Measurements from ENCODE around the gene SLC43A1.

The SLC43A1 gene

DNA sequence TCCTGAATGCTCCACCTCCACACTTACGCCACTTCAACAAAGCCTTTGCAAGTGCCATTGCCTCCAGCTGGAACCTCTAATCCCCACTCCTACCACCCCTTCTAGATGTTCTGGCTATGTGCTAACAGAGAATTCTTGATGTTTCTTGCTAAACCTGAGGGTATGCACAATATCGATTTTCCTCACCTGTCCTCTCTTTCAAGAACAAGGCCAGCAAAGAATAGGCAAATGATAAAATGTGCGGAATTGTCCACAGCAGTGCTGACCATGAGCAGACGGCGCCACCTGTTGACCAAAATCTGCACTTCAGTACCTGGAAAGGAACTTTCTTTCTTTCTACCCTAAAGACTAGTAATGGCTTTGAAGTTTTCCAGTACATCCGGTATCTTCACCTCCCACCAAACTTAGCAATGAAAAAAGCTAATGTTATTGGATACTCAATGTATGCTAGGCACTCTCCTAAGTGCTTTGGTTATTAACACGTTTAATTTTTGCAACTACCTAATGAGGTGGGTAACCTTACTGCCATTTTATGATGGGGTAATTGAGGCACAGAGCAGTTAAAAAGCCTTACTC lies 11.6 kb upstream of the SLC43A1 start:
- peak; percentile 66 for DNase-seq (ENCODE audit: low spot score)

DNA sequence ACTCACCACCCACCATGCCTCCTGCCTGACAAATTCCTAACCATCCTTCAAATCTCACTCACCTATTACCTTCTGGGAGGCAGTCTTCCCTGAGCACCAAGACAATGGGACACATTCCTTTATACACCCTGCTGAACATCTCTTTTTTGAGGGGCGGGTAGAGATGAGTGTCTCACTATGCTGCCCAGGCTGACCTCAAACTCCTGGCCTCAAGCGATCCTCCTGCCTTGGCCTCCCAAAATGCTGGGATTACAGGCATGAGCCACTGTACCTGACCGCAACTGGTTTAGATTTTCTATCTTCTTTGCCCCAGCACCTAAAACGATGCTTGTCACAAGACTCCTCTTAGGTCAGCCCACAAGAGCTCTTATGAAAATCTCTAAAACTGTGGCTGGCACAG lies 7.9 kb upstream of the SLC43A1 start:
- DNase-seq (ENCODE audit: low spot score), result no peak

DNA sequence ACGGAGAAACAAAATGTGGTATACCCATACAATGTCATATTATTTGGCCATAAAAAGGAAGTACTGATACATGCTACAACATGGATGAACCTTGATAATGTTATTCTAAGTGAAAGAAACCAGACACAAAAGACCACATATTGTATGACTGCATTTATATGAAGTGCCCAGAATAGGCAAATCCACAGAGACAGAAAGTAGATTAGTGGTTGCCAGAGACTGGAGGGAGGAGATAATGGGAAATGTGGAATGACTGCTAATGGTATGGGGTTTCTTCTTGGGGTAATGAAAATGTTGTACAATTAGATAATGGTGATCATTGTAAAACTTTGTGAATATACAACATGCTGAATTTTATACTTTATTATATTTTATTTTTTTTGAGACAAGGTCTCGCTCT lies 5.6 kb upstream of the SLC43A1 start:
- no peak for DNase-seq (ENCODE audit: low spot score)

GRCh38 chr11:57516061-57516443 lies 550 bp upstream of the SLC43A1 start:
- DNase-seq (ENCODE audit: low spot score), result no peak

DNA sequence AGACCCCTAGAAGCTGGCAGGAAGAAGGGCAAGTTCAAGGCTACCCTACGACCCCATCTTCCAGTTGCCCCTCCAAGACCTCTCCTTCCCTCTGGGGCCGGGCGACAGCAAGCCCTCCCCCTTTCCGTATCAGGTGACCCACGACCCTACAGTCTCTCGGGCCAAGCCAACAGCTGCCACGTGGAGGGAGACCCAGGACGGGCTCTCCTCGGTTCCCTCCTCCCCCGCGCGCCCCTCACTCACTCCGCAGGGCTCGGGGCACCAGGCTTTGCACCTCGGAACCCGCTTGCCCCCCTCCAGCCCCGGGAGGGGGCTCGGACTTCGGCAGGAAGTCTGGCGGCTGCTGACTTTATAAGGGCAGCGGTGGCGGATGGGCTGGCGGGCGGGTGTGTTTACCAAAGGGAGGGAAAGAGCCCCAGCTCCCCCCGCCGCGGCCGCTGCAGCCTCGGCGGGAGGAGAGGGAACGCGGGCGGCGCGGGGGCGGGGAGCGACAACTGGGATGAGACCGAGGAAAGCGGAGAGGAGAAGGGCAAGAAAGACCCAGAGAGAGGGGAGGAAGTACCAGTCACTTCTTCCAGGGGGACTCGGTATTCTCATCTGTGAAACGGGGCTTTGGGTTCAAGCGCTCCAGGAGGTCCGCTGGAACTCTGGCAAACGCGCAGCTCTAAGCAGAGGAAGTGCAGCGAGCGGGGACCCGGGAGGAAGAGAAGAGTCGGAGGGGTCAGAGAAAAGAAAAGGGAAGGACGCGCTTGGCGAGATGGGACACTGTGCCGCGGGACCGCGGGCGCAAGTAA lies 767 bp downstream of the SLC43A1 start:
- DNase-seq (ENCODE audit: low spot score), result no peak

- no peak for DNase-seq (ENCODE audit: low spot score)
These were observed 1.5 kb downstream of the SLC43A1 start for GRCh38 chr11:57513911-57514537.

GRCh38 chr11:57513452-57513795 lies 2.1 kb downstream of the SLC43A1 start:
- no peak for DNase-seq (ENCODE audit: low spot score)

DNA sequence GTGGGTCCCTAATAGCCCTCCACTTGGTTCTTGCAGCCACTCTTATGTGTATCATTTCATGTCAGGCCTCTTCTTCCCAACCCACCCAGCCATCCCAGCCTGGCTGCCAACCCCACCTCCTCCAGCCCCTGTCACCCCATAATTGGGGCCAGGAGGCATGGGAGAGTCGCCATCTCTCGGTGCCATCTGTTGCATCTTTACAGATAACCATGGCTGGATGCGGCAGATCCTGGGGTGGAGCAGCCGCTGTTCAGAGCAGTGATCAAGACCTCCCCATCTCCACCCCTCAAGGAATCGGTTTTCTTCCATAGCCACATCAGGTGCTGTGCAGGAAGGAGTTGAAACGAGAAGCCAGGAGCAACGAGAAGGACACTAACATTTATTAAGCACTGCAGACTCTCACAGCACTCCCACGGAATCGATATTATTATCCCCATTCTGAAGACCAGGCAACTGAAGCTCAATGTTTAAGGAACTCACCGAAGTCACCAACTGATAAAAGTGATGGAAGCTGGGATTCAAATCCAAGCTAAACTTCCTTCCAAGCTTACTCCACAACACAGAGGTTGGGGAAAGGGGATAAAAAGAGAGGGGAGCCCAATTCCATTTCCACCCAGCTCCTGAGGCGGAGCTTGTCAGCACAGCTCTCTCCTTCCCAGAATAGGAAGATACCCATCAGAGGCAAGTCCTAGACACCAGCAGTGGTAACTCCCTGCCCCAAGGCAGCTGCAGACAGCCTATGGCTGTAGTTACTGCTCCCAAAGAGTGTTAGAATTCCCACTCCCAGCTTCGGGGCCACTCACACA lies 2.7 kb downstream of the SLC43A1 start:
- no peak for DNase-seq (ENCODE audit: low spot score)

- no peak for DNase-seq (ENCODE audit: low spot score)
These were observed 3.6 kb downstream of the SLC43A1 start for GRCh38 chr11:57511741-57512430.

DNA sequence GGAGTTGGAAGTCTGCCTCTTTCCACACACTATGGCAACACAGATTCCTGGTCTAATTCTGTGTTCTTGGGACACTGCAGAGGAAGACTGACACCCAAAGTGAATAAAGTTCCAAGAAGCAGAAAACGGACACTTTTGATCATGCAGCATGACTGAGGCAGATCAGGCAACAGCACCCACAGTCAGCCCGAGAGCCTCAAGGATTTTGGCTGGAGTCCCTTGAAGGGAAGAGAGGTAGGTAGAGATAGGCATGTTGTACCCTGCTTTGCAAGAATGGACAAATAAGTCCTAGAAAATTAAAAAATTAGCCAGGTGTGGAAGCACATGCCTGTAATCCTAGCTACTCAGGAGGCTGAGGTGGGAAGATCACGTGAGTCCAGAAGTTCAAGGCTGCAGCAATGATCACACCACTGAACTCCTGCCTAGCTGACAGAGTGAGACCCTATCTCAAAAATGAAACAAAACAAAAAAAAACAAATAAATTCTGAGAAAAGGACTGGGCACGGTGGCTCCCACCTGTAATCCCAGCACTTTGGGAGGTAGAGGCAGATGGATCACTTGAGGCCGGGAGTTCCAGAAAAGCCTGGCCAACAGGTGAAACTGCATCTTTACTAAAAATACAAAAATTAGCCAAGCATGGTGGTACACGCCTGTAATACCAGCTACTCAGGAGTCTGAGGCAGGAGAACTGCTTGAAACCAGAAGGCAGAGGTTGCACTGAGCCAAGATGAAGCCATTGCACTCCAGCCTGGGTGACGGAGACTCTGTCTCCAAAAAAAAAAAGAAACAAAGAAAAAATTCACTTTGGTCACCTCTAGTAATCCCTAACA lies 6.9 kb downstream of the SLC43A1 start:
- no peak for DNase-seq (ENCODE audit: low spot score)

- no peak for DNase-seq (ENCODE audit: low spot score)
These were observed 9.0 kb downstream of the SLC43A1 start for GRCh38 chr11:57506522-57506921.

- no peak for DNase-seq (ENCODE audit: low spot score)
These were observed 11.0 kb downstream of the SLC43A1 start for GRCh38 chr11:57504511-57504910.

- DNase-seq (ENCODE audit: low spot score), result no peak
These were observed 12.6 kb downstream of the SLC43A1 start for GRCh38 chr11:57502870-57503269.

GRCh38 chr11:57502376-57502775 lies 13.1 kb downstream of the SLC43A1 start:
- no peak for DNase-seq (ENCODE audit: low spot score)

- no peak for DNase-seq (ENCODE audit: low spot score)
These were observed 13.5 kb downstream of the SLC43A1 start for GRCh38 chr11:57501953-57502352.

- DNase-seq (ENCODE audit: low spot score), result no peak
These were observed 14.6 kb downstream of the SLC43A1 start for GRCh38 chr11:57500926-57501325.

GRCh38 chr11:57500515-57500914 lies 15.0 kb downstream of the SLC43A1 start:
- no peak for DNase-seq (ENCODE audit: low spot score)

DNA sequence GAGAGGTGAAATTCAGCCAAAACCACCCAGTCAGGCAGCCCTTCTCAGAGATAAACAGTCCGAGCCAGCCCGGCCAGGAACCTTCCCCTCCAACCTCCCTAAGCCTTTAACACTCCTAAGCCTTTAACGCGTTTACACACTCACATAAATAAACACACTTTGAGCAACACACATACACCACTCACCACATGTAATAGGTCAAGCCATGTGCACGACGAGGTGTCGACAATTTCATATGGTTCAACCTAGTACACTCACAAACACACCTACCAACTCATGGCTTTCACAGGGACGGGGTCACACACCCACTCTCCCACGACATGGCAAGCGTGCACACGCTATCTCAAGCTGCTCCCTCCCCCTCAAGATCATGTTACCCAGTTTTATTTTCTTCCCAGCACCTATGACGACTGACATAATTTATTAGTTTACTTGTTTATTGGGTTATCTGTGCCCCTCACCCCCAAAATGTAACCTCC lies 15.5 kb downstream of the SLC43A1 start:
- no peak for DNase-seq (ENCODE audit: low spot score)

DNA sequence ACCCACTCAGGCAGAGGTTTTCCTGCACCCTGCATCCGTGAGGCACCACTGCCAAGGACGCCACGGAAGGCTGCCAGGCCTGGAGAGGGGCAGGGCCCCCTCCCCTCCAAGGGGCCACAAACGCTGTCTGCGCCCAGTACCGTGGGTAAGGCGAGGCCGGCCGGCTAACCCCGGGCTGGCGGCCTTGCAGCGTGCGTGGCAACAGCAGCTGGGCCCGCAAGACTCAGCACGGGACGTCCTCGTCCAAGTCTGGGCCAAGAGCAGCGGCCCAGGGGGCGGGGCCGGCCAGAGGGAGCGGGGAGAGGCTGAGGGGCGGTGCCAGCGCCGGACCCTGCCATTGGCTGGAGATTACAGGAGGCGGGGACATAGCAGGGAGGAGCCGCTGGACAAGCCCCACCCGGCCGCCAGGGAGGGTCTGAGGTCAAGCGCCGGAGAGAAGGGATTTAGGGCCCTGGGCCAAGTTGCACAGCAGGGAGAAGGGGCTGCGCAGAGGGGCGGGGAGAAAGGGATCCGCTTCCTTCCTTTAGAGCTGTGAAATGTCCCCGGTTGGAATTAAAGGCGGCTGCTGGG lies 16.0 kb downstream of the SLC43A1 start:
- DNase-seq (ENCODE audit: low spot score), result peak; percentile 83

- no peak for DNase-seq (ENCODE audit: low spot score)
These were observed 17.0 kb downstream of the SLC43A1 start for GRCh38 chr11:57498540-57498939.
